GM19240 (cell line): ENCODE results near the gene FBXO10.
A peak's percentile ranks its signal among the peaks of the same experiment; 100 is the strongest.
"Not testable (repeated sequence)": the region's sequence is repeated elsewhere in the genome, so short reads cannot be mapped to it uniquely, and the experiment has no call there.

Source experiments
- DNase-seq: peaks from one replicate; pipeline ENCODE4 v3.0.0; 2011; ENCODE audit warnings: low spot score; ENCODE audit not compliant: insufficient read length

FBXO10 gene

GRCh38 chr9:37477987-37478619 lies 98.1 kb downstream of the FBXO10 start:
- not testable (repeated sequence) for DNase-seq

GRCh38 chr9:37477443-37477842 lies 98.7 kb downstream of the FBXO10 start:
- not testable (repeated sequence) for DNase-seq

- DNase-seq = no peak
Observed at GRCh38 chr9:37476930-37477329, 99.2 kb downstream of the FBXO10 start.

- DNase-seq = no peak
Observed at GRCh38 chr9:37474438-37474837, 101.7 kb downstream of the FBXO10 start.

GRCh38 chr9:37473982-37474381 lies 102.2 kb downstream of the FBXO10 start:
- DNase-seq = not testable (repeated sequence)

GRCh38 chr9:37471942-37472684 lies 104.1 kb downstream of the FBXO10 start:
- DNase-seq = no peak

- DNase-seq = no peak
Observed at GRCh38 chr9:37468620-37469019, 107.6 kb downstream of the FBXO10 start.

GRCh38 chr9:37467530-37467929 lies 108.7 kb downstream of the FBXO10 start:
- not testable (repeated sequence) for DNase-seq

- DNase-seq = no peak
Observed at GRCh38 chr9:37466037-37466709, 110.0 kb downstream of the FBXO10 start.

GRCh38 chr9:37465249-37466036 lies 110.7 kb downstream of the FBXO10 start, which contains the start of gene ZBTB5:
ZBTB5 (minus strand) TSS chr9:37465450; CDS start chr9:37442551, 22,899 bp downstream.
- peak; percentile 76 for DNase-seq

GRCh38 chr9:37464426-37465248 lies 111.5 kb downstream of the FBXO10 start:
- no peak for DNase-seq

GRCh38 chr9:37464006-37464405 lies 112.2 kb downstream of the FBXO10 start:
- DNase-seq = no peak
